HL-60 (cell line): ENCODE data around the gene PERM1.

ENCODE experiments used
- GABPA ChIP-seq: IDR thresholded peaks from 2 replicates; pipeline ENCODE4 v1.6.1; 2012; ENCODE audit warnings: low read depth
- POLR2AphosphoS5 ChIP-seq: IDR thresholded peaks from 2 replicates; pipeline ENCODE4 v1.6.1; 2012; ENCODE audit warnings: low read depth
- SPI1 ChIP-seq: IDR thresholded peaks from 2 replicates; pipeline ENCODE4 v1.6.1; 2012; ENCODE audit warnings: low read depth, mild to moderate bottlenecking, borderline replicate concordance
- TF ChIP-seq, protein P1 (sequence below): IDR thresholded peaks from one replicate; pipeline ENCODE4 v1.5.1; 2011; ENCODE audit warnings: low read length, control low read depth, inconsistent platforms; ENCODE audit not compliant: insufficient read depth
- TF ChIP-seq, protein P2 (sequence below): IDR thresholded peaks from 2 replicates; pipeline ENCODE4 v1.6.1; 2012; ENCODE audit warnings: low read depth; ENCODE audit not compliant: insufficient replicate concordance

DNA sequence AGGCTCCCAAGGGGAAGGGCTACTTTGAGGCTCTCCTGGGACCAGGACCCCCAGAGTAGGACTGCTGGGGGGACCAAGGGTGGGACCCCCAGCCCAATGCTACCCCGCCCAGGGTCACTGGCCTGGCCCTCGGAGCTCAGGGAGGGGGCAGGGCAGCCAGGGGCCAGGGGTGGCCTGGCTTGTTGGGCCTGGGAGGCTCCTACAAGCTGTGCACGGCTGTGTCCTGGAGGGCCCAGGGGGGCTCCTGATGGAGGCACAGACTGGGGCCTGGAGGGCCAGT lies 15.8 kb upstream of the PERM1 start:
- TF ChIP-seq, protein P1, sequence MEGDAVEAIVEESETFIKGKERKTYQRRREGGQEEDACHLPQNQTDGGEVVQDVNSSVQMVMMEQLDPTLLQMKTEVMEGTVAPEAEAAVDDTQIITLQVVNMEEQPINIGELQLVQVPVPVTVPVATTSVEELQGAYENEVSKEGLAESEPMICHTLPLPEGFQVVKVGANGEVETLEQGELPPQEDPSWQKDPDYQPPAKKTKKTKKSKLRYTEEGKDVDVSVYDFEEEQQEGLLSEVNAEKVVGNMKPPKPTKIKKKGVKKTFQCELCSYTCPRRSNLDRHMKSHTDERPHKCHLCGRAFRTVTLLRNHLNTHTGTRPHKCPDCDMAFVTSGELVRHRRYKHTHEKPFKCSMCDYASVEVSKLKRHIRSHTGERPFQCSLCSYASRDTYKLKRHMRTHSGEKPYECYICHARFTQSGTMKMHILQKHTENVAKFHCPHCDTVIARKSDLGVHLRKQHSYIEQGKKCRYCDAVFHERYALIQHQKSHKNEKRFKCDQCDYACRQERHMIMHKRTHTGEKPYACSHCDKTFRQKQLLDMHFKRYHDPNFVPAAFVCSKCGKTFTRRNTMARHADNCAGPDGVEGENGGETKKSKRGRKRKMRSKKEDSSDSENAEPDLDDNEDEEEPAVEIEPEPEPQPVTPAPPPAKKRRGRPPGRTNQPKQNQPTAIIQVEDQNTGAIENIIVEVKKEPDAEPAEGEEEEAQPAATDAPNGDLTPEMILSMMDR: no peak
- TF ChIP-seq, protein P2, sequence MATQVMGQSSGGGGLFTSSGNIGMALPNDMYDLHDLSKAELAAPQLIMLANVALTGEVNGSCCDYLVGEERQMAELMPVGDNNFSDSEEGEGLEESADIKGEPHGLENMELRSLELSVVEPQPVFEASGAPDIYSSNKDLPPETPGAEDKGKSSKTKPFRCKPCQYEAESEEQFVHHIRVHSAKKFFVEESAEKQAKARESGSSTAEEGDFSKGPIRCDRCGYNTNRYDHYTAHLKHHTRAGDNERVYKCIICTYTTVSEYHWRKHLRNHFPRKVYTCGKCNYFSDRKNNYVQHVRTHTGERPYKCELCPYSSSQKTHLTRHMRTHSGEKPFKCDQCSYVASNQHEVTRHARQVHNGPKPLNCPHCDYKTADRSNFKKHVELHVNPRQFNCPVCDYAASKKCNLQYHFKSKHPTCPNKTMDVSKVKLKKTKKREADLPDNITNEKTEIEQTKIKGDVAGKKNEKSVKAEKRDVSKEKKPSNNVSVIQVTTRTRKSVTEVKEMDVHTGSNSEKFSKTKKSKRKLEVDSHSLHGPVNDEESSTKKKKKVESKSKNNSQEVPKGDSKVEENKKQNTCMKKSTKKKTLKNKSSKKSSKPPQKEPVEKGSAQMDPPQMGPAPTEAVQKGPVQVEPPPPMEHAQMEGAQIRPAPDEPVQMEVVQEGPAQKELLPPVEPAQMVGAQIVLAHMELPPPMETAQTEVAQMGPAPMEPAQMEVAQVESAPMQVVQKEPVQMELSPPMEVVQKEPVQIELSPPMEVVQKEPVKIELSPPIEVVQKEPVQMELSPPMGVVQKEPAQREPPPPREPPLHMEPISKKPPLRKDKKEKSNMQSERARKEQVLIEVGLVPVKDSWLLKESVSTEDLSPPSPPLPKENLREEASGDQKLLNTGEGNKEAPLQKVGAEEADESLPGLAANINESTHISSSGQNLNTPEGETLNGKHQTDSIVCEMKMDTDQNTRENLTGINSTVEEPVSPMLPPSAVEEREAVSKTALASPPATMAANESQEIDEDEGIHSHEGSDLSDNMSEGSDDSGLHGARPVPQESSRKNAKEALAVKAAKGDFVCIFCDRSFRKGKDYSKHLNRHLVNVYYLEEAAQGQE: no peak
- TF ChIP-seq POLR2AphosphoS5 (no peak), GABPA (no peak), SPI1 (no peak)
